ENCODE measurements around the gene ZNF611.

ZNF611 gene

DNA sequence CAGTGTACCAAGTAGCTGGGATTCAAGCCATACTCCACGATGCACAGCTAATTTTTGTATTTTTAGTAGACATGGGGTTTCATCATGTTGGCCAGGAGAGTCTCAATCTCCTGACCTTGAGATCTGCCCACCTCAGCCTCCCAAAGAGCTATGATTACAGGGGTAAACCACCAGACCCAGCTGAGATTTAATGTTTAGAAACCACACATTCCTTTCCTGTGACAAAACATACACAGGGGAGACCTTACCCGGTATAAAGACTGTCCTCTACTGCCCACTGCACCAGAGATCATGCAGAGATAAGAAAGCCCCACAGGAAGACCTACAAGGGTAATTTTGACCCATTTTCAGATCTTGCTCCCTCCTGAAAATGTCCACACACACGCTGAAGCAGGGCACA is 73.9 kb downstream of the ZNF611 start:
- no peaks in the 10 kb centered on the region for H3K27me3 ChIP-seq (replicated peaks; ENCODE audit: control insufficient read depth, insufficient read depth, low read length)
- no peak for DNase-seq (ENCODE audit: extremely low read depth, insufficient read length)
- H3K36me3 ChIP-seq (ENCODE audit: control insufficient read depth, insufficient read depth, low read length): peaks cover 13% of the 10 kb centered on the region
- no peak overlapping the region for H3K4me3 ChIP-seq (replicated peaks; ENCODE audit: low read depth, low read length)
- TF ChIP-seq, protein P1, sequence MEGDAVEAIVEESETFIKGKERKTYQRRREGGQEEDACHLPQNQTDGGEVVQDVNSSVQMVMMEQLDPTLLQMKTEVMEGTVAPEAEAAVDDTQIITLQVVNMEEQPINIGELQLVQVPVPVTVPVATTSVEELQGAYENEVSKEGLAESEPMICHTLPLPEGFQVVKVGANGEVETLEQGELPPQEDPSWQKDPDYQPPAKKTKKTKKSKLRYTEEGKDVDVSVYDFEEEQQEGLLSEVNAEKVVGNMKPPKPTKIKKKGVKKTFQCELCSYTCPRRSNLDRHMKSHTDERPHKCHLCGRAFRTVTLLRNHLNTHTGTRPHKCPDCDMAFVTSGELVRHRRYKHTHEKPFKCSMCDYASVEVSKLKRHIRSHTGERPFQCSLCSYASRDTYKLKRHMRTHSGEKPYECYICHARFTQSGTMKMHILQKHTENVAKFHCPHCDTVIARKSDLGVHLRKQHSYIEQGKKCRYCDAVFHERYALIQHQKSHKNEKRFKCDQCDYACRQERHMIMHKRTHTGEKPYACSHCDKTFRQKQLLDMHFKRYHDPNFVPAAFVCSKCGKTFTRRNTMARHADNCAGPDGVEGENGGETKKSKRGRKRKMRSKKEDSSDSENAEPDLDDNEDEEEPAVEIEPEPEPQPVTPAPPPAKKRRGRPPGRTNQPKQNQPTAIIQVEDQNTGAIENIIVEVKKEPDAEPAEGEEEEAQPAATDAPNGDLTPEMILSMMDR (IDR thresholded peaks at IDR 0.05; ENCODE audit: insufficient read depth, low read length, poor library complexity, severe bottlenecking): no peak

DNA sequence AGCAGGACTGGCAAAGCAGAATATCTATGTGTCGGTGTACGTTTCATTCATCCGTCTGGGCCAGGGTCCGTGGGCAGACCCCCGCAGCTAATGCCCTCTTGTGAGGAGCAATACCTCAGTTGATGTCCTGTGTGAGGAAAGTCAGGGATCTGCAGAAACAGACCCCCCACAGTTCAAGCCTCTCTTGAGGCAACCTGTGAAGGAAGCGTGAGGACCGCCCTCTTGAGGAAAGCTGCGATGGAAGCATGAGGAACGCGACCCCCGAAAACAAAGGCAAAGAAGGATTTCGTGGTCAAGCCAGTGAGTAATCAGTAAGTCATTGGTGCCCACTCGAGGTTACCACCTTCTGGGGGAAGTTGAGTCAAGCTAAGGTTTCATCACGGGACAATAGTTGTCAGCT is 75.8 kb downstream of the ZNF611 start:
- Histone ChIP-seq H3K4me3 (replicated peaks; ENCODE audit: low read depth, low read length) (no peak overlapping the region), H3K27me3 (replicated peaks; ENCODE audit: control insufficient read depth, insufficient read depth, low read length) (no peaks in the 10 kb centered on the region), H3K36me3 (ENCODE audit: control insufficient read depth, insufficient read depth, low read length) (peaks cover 16% of the 10 kb centered on the region)
- TF ChIP-seq, protein P1 (IDR thresholded peaks at IDR 0.05; ENCODE audit: insufficient read depth, low read length, poor library complexity, severe bottlenecking): no peak
- DNase-seq (ENCODE audit: extremely low read depth, insufficient read length): no peak

DNA sequence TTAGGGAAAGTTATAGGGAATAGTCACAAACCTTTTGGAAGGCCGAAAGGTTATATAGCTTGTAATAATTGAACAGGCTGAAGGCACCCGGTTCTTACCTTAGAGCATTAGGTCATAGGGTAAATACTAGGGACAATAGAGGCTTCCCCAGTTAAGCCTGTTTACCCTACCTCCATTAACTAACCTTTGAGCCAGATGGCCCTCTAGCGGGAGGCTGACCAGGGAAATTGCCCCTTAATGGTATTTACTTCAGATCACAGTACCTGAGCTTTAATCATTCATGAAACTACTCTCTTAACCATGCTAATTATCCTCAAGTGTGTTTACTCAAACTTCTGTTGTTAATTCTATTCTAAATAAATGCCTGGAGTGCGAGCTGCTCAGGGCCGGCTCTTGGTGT is 76.2 kb downstream of the ZNF611 start:
- peaks cover 16% of the 10 kb centered on the region for H3K36me3 ChIP-seq (ENCODE audit: control insufficient read depth, insufficient read depth, low read length)
- no peaks in the 10 kb centered on the region for H3K27me3 ChIP-seq (replicated peaks; ENCODE audit: control insufficient read depth, insufficient read depth, low read length)
- H3K4me3 ChIP-seq (replicated peaks; ENCODE audit: low read depth, low read length): no peak overlapping the region
- TF ChIP-seq, protein P1 (IDR thresholded peaks at IDR 0.05; ENCODE audit: insufficient read depth, low read length, poor library complexity, severe bottlenecking): no peak
- no peak for DNase-seq (ENCODE audit: extremely low read depth, insufficient read length)

DNA sequence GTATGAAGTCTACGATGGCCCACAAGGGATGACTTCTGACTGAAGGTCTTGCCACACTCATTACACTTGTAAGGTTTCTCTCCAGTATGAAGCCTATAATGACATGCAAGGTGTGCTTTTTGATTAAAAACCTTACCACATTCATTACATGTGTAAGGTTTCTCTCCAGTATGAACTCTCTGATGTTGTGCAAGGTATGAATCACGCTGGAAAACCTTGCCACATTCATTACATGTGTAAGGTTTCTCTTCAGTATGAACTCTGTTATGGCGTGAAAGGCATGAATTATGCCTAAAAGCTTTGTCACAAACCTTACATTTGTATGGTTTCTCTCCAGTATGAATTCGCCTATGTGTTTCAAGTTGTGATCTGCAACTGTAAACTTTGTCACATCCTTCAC is 81.7 kb downstream of the ZNF611 start:
- Histone ChIP-seq H3K27me3 (replicated peaks; ENCODE audit: control insufficient read depth, insufficient read depth, low read length) (no peaks in the 10 kb centered on the region), H3K36me3 (ENCODE audit: control insufficient read depth, insufficient read depth, low read length) (peaks cover 7% of the 10 kb centered on the region), H3K4me3 (replicated peaks; ENCODE audit: low read depth, low read length) (no peak overlapping the region)
- TF ChIP-seq, protein P1 (IDR thresholded peaks at IDR 0.05; ENCODE audit: insufficient read depth, low read length, poor library complexity, severe bottlenecking): no peak
- no peak for DNase-seq (ENCODE audit: extremely low read depth, insufficient read length)
